ENCODE results near the gene ATG5.
"Not testable (repeated sequence)": the region's sequence is repeated elsewhere in the genome, so short reads cannot be mapped to it uniquely, and the experiment has no call there.

The ATG5 gene

DNA sequence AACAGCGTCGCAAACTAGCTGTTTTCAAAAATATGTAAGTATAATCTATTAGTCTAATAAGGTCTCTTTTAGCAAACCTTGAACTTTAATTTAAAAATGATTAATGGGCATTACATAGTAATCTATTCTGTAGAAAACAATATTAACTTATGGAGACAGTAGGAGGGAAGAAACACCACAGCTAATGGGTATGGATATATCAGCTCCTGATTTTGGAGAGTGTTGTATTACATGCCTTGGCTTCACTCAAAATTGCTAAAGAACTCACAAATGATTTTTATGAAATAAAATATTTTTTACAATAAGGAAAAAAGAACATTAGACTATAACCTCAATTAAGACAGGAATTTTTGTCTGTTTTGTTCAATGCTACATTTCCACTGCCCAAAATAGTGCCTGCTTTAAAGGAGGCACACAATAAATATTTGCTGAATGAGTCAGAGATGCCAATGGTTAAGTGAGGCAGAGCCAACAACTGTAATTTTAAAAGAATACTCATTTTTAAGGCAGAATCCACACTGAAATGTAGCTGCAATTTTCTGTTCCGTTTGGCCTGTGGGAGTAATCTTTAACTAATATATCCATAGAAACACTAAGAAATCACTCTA is 15.7 kb downstream of the ATG5 start:
- FAIRE-seq: no peak

DNA sequence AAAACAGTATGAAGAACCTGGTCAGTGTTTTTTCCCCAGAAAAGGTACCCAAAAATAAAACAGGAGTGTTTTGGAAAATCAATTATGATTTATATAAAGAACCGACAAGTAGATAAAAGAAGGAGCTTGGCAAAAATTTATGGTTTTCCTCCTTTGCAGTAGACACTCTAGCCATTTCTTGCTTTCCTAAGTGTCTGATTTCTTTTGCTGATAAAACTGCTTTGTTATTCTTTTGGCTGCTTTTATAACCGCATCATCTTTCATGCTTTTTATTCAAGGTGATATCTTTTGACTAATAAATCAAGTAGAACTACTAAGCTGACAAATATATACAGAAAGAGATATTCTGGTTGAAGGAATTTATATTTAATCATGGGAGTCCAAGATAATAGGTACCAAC is 16.6 kb downstream of the ATG5 start:
- no peak for FAIRE-seq

DNA sequence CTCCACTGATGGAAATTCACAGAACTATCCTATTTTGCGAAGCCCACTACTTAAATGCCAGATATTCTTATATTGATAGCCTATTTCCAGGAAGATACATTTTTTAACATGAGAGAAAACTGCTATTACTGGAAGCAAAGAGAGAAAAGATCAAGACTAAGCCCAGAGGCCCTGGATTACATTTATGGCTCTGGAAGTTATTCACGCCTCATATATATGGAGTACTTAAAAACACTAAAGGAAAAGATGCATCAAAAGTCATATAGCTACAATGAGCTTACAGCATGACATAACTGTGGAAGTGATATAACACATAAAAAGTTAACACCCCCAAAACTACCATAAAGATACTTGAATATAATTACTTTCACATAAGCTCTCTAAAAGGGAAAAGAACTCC is 19.8 kb downstream of the ATG5 start:
- FAIRE-seq: no peak

DNA sequence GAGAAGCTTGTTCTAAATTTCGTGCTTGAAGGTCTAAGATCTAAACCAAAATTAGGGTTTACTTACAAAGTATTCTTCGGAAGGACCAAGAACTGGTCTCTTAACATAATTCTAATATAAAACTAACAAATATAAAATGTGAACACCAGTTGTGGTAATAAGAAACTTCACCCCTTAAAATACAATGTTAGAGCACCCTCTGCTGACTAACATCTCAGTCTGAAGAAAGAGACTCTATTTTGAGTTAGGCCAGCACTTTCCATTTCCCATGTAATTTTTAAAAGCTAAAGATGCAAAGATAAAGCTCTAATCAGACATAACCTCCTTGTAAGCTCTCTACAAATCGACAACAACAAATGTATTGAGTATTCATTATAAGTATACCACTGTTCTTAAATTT is 24.6 kb downstream of the ATG5 start:
- peak; percentile 92 for FAIRE-seq

DNA sequence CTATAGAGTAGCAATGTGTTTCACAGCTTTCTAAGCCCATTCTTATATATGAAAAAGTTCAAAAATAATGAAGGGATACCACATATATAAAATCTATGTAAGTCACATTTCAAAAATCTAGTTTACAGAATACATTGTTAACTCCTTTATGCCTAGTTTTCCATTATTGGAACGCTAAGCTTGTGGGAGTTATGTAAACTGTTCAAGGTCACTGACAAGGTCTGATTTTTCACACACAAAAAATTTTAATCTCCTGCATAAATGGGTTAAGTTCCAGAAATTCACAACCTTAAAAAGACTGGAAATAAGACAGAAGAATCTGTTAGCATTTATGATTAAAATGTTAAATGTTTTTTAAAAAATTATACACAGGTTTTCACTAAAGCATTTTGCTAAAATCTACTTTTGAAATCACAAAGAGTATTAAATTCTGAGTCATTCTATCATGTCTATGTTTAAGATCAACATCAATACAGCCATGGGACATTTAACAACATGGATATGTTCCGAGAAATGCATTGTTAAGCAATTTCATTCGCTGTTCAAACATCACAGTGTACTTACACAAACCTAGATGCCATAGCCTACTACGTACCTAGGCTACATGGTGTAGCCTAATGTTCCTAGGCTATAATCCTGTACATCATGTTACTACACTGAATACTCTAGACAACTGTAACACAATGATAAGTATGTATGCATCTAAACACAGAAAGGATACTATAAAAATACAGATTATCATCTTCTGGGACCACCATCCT is 25.4 kb downstream of the ATG5 start:
- FAIRE-seq: no peak

DNA sequence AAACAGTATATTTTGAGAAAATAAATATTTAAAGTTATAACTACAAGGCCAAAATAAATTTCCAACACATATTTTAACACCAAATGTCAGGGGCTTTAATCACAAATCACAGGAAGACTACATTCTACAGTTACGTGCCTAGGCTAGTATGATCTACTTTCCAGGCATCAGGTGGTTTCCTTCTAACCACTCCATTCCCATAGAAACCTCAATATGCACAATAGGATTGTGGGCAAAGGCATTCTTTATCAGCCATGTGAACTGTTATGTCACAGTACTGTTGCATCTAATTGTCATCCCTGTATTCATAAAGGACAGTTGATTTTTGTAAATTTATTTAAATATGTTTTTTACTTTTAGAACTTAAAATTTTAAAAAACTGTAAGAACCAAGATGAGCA is 32.4 kb downstream of the ATG5 start:
- FAIRE-seq: no peak

DNA sequence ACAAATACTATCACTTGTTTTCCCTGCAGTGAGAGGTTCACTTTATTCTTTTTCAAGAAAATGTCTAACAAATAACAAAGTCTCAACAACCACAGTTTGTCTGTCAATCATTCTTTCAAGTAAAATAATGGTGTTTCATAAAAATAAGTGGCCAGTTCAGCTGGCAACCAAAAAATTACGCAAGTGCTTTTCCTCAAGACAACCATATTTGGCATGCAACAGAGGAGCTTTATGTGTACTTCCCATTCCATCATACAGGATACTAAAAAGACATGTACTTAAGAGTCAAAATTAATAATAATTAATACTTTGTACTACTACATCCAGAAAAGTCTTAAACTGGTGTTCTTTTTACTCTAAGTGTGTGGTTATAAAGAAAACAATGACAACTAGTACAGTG is 34.6 kb downstream of the ATG5 start:
- FAIRE-seq: no peak

DNA sequence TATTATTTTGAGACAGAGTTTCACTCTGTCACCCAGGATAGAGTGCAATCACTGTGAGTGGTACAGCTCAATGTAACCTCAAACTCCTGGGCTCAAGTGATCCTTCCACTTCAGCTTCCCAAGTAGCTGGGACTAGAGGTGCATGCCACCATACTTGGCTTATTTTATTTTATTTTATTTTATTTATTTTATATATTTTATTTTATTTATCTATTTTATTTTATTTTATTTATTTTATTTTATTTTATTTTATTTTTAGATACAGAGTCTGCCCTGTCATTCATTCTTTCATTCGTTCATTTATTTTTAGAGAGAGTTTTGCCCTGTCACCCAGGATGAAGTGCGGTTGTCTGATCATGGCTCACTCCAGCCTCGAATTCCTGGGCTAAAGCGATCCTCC is 35.5 kb downstream of the ATG5 start:
- no peak for FAIRE-seq

DNA sequence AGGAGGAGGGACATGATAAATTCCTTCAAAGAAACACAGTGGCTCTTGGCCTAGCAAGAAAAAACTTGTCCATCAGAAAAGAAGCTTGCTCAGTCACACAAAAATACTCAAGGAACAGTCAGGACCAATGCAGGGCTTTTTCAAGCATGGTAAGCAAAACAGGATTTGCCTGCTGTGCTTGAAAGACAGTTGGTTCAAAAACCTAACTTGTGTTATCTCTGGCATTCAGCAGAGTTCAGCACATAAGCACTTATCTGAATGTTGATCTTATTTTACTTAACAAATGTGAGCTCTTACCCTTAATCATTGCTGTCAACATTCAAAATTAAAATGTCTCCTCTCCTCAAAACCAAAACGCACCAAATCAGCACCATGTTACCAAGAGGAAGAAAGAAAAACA is 38.3 kb downstream of the ATG5 start:
- FAIRE-seq: no peak

DNA sequence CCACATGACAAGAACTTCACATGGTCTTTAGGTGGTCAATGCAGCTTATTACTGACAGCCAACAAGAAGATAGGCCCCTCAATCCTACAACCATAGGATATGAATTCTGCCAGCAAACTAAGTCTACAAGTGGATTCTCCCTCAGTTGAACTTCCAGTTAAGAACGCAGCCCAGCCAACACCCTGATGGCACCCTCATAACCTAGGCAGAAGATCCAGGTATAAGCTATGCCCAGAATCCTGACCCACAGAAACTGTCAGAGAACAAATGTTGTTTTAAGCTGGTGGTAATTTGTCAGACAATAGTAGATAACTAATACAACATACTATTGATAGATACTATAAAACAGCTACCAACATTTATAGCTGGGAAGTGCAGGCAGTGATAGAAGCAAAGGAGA is 38.8 kb downstream of the ATG5 start:
- no peak for FAIRE-seq

DNA sequence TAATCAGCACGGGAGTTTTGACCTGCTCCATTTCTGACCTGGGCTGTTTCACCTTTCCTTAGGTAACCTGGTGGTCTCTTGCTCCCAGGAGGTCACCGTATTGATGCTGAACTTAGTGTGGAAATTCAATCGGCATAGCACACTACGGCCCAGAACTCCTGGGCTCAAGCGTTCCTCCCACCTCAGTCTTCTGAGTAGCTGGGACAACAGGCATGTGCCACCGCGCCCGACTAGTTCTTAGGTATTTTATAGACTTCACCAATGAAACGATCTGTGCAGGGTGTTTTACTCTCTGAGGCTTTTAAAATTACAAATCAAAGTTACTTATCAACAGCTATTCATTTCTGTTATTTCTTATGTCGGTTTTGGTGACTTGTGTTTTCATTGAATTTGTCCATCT is 42.1 kb downstream of the ATG5 start:
- FAIRE-seq: no peak

DNA sequence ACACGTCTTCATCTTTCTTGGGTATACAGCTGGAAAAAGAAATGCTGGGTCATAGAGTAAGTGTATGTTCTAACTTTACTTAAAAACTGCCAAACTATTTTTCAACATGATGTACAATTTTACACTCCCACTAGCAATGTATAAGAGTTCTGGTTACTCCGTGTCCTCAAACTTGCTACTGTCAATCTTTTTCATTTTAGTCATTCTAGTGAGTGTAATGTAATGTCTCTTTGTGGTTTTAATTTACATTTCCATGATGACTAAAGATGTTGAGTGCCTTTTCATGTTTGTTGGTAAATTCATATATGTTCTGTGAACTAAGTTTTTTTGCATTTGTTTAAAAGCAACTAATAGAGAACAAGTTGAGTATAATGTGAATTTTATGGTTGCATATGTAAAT is 43.9 kb downstream of the ATG5 start:
- no peak for FAIRE-seq

DNA sequence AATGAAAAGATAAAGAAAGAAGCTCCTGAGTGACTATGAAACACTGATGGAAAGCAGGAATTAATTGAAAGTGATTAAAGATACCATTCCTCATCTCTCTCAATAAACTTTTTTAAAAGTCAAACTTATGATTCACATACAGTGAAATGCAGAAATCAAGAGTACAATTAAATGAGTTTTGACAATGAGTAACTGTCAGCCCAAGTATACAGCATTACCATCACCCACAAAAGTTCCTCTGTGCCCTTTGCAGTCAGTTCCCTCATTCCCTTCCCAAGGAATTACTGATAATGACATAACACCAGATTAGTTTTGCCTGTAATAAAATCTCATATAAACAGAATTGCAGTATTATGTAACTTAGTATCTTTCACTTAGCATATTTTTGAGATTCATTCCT is 44.5 kb downstream of the ATG5 start:
- no peak for FAIRE-seq

DNA sequence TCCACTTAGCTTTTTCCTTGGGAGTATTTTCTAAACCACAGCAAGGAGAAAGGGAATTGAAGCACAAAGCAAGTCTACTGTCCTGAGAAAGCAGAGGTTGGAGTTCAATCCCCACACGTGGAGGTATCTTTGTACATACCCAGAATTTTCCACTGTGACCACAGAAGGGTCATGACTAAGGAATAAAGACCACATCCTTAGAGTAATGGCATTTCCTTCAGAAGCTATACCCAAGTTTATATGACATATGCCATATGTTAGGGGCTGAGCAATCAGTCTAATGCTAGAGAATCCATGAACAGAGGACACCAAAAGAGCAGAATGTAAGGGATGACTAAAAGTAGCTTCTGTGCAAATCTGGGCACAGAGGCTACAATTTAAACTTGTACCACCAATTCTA is 46.4 kb downstream of the ATG5 start:
- FAIRE-seq: no peak

DNA sequence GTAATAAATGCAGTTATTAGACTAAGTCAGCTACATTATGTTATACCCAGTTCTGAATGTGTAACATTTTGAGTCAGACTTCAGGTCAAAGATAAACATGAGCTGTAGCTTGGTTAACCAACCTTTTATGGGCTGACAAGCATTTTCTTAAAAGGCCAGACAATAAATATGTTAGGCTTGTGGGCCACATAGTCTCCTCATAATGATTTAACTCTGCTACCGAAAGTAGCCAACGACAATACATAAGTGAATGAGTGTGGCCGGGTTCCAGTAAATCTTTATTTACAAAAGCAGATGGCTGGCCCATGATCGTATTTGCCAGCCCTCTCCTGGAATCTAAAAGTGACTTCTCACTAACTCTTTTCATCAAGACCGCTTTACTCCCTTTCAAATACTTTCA is 49.9 kb downstream of the ATG5 start:
- FAIRE-seq: no peak

DNA sequence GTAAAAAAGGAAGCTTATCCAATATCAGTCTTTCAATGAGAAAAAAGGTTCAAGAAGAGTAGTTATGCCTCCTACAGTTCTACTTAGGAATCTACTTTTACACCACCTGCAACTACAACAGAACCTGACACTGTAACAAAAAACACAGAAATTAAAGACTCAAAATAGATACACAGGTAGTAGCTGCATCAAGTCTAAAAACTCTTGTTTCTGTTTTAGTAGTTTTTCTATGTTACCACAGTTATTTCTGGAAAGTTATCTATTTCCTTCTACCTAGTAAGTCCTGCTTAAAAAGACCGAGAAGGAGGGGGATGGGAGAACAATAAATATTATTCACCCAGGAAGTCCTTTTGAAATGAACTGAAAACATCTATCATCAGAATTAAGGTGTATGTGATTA is 52.5 kb downstream of the ATG5 start:
- no peak for FAIRE-seq

DNA sequence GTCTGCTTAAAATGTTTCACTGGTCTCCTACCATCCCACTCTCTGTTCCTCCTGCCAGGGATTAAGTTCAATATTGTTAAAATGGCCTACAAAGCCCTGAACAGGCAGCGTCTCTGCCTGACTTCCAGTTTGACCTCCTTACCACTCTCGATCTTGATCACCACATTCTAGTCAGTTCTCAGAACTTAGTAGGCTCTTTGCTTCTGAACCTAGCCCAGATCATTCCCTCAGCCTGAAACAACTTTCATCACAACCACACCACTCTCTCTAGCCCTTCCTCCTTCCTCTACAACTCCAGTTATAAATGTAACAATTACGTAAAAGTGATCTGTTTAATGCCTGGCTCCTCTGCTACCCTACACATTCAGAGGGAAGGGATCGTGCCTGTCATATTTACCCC is 53.3 kb downstream of the ATG5 start:
- FAIRE-seq: no peak

DNA sequence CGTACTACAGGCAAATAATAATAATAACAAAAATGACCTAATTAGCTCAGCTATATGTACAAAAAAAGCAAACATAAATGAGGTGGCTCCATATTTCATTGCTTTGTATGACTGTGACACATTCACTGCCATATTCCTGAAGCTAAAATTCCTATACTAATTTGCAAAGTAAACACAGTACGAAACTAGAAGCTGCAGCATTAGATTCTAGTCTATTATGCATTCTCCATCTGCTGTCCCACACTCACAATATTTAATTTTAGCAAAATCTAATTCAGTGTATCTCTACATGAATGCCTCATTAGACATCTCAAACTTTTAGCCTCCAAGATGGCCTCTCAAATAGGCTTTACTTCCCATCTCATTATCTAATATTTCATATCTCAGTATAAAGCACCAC is 55.1 kb downstream of the ATG5 start:
- FAIRE-seq: no peak

DNA sequence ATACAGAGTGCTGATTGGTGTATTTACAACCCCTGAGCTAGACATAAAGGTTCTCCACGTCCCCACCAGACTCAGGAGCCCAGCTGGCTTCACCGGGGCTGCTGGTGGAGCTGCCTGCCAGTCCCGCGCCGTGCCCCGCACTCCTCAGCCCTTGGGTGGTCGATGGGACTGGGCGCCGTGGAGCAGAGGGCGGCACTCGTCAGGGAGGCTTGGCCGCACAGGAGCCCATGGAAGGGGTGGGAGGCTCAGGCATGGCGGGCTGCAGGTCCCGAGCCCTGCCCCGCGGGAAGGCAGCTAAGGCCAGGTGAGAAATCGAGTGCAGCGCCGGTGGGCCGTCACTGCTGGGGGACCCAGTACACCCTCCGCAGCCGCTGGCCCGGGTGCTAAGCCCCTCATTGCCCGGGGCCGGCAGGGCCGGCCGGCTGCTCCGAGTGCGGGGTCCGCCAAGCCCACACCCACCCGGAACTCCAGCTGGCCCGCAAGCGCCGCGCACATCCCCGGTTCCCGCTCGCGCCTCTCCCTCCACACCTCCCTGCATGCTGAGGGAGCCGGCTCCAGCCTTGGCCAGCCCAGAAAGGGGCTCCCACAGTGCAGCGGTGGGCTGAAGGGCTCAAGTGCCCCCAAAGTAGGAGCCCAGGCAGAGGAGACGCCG is 56.2 kb downstream of the ATG5 start:
- FAIRE-seq: not testable (repeated sequence)

DNA sequence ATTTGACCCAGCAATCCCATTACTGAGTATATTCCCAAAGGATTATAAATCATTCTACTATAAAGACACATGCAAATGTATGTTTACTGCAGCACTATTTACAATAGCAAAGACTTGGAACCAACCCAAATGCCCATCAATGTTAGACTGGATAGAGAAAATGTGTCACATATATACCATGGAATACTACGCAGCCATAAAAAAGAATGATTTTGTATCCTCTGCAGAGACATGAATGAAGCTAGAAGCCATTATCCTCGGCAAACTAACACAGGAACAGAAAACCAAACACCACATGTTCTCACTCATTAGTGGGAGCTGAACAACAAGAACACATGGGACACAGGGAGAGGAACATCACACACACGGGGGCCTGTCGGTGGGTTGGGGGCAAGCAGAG is 57.1 kb downstream of the ATG5 start:
- not testable (repeated sequence) for FAIRE-seq

DNA sequence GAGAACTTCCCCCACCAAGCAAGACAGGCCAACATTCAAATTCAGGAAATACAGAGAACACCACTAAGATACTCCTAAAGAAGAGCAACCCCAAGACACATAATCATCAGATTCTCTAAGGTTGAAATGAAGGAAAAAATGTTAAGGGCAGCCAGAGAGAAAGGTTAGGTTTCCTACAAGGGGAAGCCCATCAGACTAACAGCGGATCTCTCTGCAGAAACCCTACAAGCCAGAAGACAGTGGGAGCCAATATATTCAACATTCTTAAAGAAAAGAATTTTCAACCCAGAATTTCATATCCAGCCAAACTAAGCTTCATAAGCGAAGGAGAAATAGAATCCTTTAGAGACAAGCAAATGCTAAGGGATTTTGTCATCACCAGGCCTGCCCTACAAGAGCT is 61.1 kb downstream of the ATG5 start:
- FAIRE-seq: not testable (repeated sequence)

DNA sequence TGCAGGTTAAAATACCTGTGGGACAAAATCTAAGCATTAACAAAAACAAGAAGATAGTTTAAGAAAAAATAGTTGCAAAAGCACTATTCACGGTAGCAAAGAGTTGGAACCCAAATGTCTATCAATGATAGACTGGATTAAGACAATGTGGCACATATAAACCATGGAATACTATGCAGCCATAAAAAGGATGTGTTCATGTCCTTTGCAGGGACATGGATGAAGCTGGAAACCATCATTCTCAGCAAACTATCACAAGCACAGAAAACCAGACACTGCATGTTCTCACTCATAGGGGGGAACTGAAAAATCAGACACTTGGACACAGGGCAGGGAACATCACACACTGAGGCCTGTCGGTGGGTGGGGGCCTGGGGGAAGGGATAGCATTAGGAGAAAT is 65.8 kb downstream of the ATG5 start:
- not testable (repeated sequence) for FAIRE-seq

DNA sequence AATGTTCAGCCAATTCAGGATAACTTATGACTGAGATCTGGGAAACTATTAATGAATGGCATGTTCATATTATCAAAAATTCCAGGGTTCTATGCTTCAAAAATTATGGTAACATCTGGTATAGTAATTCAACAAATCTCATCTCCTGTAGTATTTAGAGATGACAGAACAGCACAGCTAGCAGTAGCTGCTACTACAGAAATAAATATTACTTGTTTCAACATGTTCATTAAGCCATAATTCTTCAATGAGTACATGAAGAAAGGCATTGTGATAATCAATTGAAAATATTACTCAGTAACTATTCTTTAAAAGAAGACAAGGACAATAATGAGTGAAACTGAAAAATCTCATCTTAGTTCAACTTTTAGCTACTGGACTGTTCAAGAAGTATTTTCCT is 66.8 kb downstream of the ATG5 start:
- FAIRE-seq: no peak

DNA sequence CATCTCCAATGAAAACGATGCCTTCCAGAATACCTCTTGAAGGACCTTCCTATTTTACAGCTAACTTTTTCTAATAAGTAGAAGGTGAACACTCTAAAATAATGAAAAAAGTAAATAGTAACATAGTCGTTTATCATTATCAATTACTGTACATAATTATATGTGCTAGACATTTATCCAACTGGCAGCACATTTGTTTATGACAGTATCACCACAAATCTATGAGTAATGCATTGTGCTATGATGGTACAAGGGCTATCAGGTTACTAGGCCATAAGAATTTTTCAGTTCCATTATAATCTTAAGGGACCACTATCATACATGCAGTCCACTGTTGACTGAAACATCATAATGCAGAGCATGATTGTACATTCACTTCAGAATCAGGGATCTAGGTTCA is 68.4 kb downstream of the ATG5 start:
- no peak for FAIRE-seq
